HepG2 (cell line): ENCODE results near the gene ARHGAP31. TPM values are rescaled to one million over a fixed set of nuclear protein-coding genes. Genes with fewer than 3 reads are reported as not detected.

Experiments used
- ATAC-seq: fragments of 200-7000 bp; cut with Tn5 transposase; 3 replicates; pipeline ENCODE4 v1.9.1; 2020; ENCODE audit warnings: mild to moderate bottlenecking, moderate library complexity
- BruUV-seq: library from RNA; stranded (reverse); fragments of 400-500 nt; replicated peaks from 2 replicates; lab custom pipeline; 2021; lab: Mats Ljungman, UMichigan
- CTCF ChIA-PET: fragments of 300-600 bp; formaldehyde crosslinking; extraction: SDS; loops from one replicate; lab custom pipeline; 2021; ENCODE audit warnings: low total read pairs, inconsistent platforms, low intra/inter-chr PET ratio; lab: Yijun Ruan, JAX
- POLR2A ChIA-PET: fragments of 350-600 bp; sonication (Branson Sonifier 250); formaldehyde crosslinking; loops from one replicate; lab custom pipeline; 2020; ENCODE audit warnings: antibody characterized with exemption, inconsistent platforms; lab: Yijun Ruan, JAX
- DNase-seq: peaks from one replicate; pipeline ENCODE4 v3.0.0-alpha.2; 2015; ENCODE audit warnings: low spot score
- FAIRE-seq: peaks from 3 replicates; lab custom pipeline; 2011; peaks lifted over from hg19 to GRCh38; lab: Jason Lieb, UNC
- H2AFZ ChIP-seq: one replicate; pipeline ENCODE4 v1.6.1; 2011; ENCODE audit warnings: low read length, inconsistent platforms
- H3K27ac ChIP-seq: fragments of 300-600 bp; 3 replicates; pipeline ENCODE4 v1.8.0; 2011; ENCODE audit warnings: mixed run types, mild to moderate bottlenecking, mixed read lengths, low read length, inconsistent platforms; ENCODE audit not compliant: insufficient read depth; ENCODE audit errors: extremely low read length
- H3K27me3 ChIP-seq, 2 experiments: fragments of 200-600 bp in 1 of 2; 2 replicates in 1 of 2; 3 replicates in 1 of 2; pipeline versions ENCODE4 v1.6.0 to v1.8.0; 2011; ENCODE audit warnings: low read length in 2 of 2, mild to moderate bottlenecking in 2 of 2, moderate library complexity in 2 of 2, inconsistent platforms in 1 of 2; ENCODE audit not compliant: insufficient read depth in 2 of 2, control insufficient read depth in 1 of 2
- H3K36me3 ChIP-seq, 2 experiments: fragments of 200-600 bp in 1 of 2; replicated peaks in 1 of 2; 2 replicates in 1 of 2; 3 replicates in 1 of 2; pipeline versions ENCODE4 v1.5.1 to v1.8.0; 2011; ENCODE audit warnings: low read length in 2 of 2, inconsistent platforms in 1 of 2; ENCODE audit not compliant: insufficient read depth in 2 of 2, control insufficient read depth in 1 of 2
- H3K4me1 ChIP-seq: 2 replicates; pipeline ENCODE4 v1.5.1; 2012; ENCODE audit warnings: low read length, inconsistent platforms; ENCODE audit not compliant: insufficient read depth
- H3K4me2 ChIP-seq: 2 replicates; pipeline ENCODE4 v1.6.0; 2011; ENCODE audit warnings: low read depth, low read length, inconsistent platforms
- H3K4me3 ChIP-seq, 3 experiments: fragments of 200-600 bp in 1 of 3; sonication (generic), shearing (Covaris generic) in 1 of 3; replicated peaks in 1 of 3; 2 replicates each; pipeline ENCODE4 v1.5.1; 2011 to 2016; ENCODE audit warnings: low read length in 3 of 3, inconsistent platforms in 2 of 3, low read depth in 2 of 3, mild to moderate bottlenecking in 2 of 3, control low read depth in 1 of 3, mixed read lengths in 1 of 3; ENCODE audit not compliant: insufficient read depth in 1 of 3
- H3K79me2 ChIP-seq: one replicate; pipeline ENCODE4 v1.6.1; 2011; ENCODE audit warnings: low read length, inconsistent platforms; ENCODE audit not compliant: insufficient read depth
- H3K9ac ChIP-seq: 2 replicates; pipeline ENCODE4 v1.6.0; 2011; ENCODE audit warnings: mild to moderate bottlenecking, low read depth, low read length, inconsistent platforms; ENCODE audit not compliant: insufficient read depth
- H3K9me3 ChIP-seq: 2 replicates; pipeline ENCODE4 v1.5.1; 2012; ENCODE audit warnings: mild to moderate bottlenecking, low read length
- H4K20me1 ChIP-seq: 2 replicates; pipeline ENCODE4 v1.6.0; 2011; ENCODE audit warnings: inconsistent platforms, mild to moderate bottlenecking, low read length, moderate library complexity; ENCODE audit not compliant: insufficient read depth
- CBX2 ChIP-seq, 2 experiments: fragments of 200-600 bp in 1 of 2; sonication (generic); formaldehyde crosslinking in 1 of 2; IDR thresholded peaks; 2 replicates each; pipeline versions ENCODE4 v1.7.0 to v1.8.1; 2018 to 2022; ENCODE audit warnings: low read depth in 2 of 2, low read length in 1 of 2, mild to moderate bottlenecking in 1 of 2, missing genetic modification reagents in 1 of 2
- CSRNP1 ChIP-seq: sonication (generic); formaldehyde crosslinking; IDR thresholded peaks from 2 replicates; pipeline ENCODE4 v1.8.1; 2023; ENCODE audit warnings: mild to moderate bottlenecking, missing genetic modification reagents
- MATR3 ChIP-seq: sonication (generic); formaldehyde crosslinking; IDR thresholded peaks from 2 replicates; pipeline ENCODE4 v1.4.0; 2020; ENCODE audit warnings: missing genetic modification reagents
- MBD4 ChIP-seq: IDR thresholded peaks from 2 replicates; pipeline ENCODE4 v1.6.1; 2012; ENCODE audit warnings: low read length, inconsistent platforms, borderline replicate concordance
- MED1 ChIP-seq: sonication (generic); formaldehyde crosslinking; IDR thresholded peaks from 2 replicates; pipeline ENCODE4 v1.4.0; 2020; ENCODE audit warnings: missing genetic modification reagents
- MTF2 ChIP-seq: sonication (generic); formaldehyde crosslinking; IDR thresholded peaks from 2 replicates; pipeline ENCODE4 v1.5.0; 2020; ENCODE audit warnings: missing genetic modification reagents, borderline replicate concordance
- MYC ChIP-seq: sonication (generic); formaldehyde crosslinking; IDR thresholded peaks from 2 replicates; pipeline ENCODE4 v1.9.0; 2021; ENCODE audit warnings: missing genetic modification reagents, borderline replicate concordance
- PHF5A ChIP-seq: IDR thresholded peaks from one replicate; pipeline ENCODE4 v1.6.1; 2018; ENCODE audit warnings: low read depth, missing genetic modification reagents; ENCODE audit not compliant: unreplicated experiment
- REPIN1 ChIP-seq: sonication (generic); formaldehyde crosslinking; IDR thresholded peaks from 2 replicates; pipeline ENCODE4 v1.8.0; 2022; ENCODE audit warnings: missing genetic modification reagents, low read depth, mild to moderate bottlenecking, borderline replicate concordance
- ZBTB3 ChIP-seq: sonication (generic); formaldehyde crosslinking; IDR thresholded peaks from 2 replicates; pipeline ENCODE4 v1.4.0; 2020; ENCODE audit warnings: low read depth, mild to moderate bottlenecking, moderate library complexity, missing genetic modification reagents, borderline replicate concordance
- ZNF616 ChIP-seq: sonication (generic); formaldehyde crosslinking; IDR thresholded peaks from 2 replicates; pipeline ENCODE4 v1.5.0; 2020; ENCODE audit warnings: low read depth, mild to moderate bottlenecking, missing genetic modification reagents
- ZSCAN30 ChIP-seq: sonication (generic); formaldehyde crosslinking; IDR thresholded peaks from 2 replicates; pipeline ENCODE4 v1.5.0; 2020; ENCODE audit warnings: mild to moderate bottlenecking, missing genetic modification reagents
- in situ Hi-C: cut with HindIII; loops from 2 replicates; pipeline ENCODE4 v1.10.0; 2017; ENCODE audit warnings: low pct_unique_long_range_greater_than_20kb; ENCODE audit not compliant: extremely low pct_ligation_motif_present
- intact Hi-C: fragments of 100-400 bp; cut with micrococcal nuclease; formaldehyde crosslinking; loops from one replicate; pipeline ENCODE4 v1.10.0; 2022; ENCODE audit not compliant: unreplicated experiment
- polyA plus RNA-seq, 8 experiments: library from polyadenylated mRNA; depleted of rRNA in 3 of 8; stranded (reverse) in 7 of 8; unstranded in 1 of 8; fragments of >200 nt; fragmentation: Illumina TruSeq in 4 of 8; extraction: Trizol in 4 of 8; gene quantifications; 2 replicates each; pipeline versions ENCODE4 v1.2.1 to v1.2.3, GENCODE V29; 2011 to 2016; ENCODE audit warnings: low read depth in 4 of 8, missing spikeins in 1 of 8, mixed read lengths in 1 of 8; ENCODE audit not compliant: insufficient read depth in 1 of 8
- total RNA-seq, 5 experiments: library from RNA; depleted of rRNA; stranded (reverse); fragments of >200 nt; fragmentation: Illumina TruSeq; extraction: Trizol; gene quantifications; 2 replicates each; pipeline ENCODE4 v1.2.3, GENCODE V29; 2016; ENCODE audit warnings: low read depth in 1 of 5

The ARHGAP31 gene
- total and polyA plus RNA-seq, 2 of the 13 experiments (the other 11 are each of a cell fraction or from before 2014, with no cell fraction given) = not detected

- TF ChIP-seq MED1 (no peak), PHF5A (no peak)
Measured at GRCh38 chr3:119289404-119289770, 4.8 kb upstream of the ARHGAP31 start (continued).

- H3K79me2 ChIP-seq = no peaks in the 10 kb centered on the region
- ChIA-PET CTCF (no interaction called here), POLR2A (no interaction called here)
- H3K36me3 ChIP-seq = no peaks in the 10 kb centered on the region
- no TSS peak for BruUV-seq
- TF ChIP-seq REPIN1 (CRISPR knock-in tag) (no peak), ZBTB3 (CRISPR knock-in tag) (no peak), MBD4 (no peak), CBX2 (IDR thresholded peaks at IDR 0.05; ENCODE audit: low read depth, low read length) (no peak), CBX2 (CRISPR knock-in tag; IDR thresholded peaks at IDR 0.05; ENCODE audit: low read depth) (no peak), ZNF616 (no peak), MYC (CRISPR knock-in tag) (no peak), ZSCAN30 (no peak), MTF2 (CRISPR knock-in tag) (no peak), MATR3 (CRISPR knock-in tag) (no peak), CSRNP1 (CRISPR knock-in tag) (no peak)
- TF ChIP-seq, all 625 proteins: peak for 0
- Histone ChIP-seq H4K20me1 (no peaks in the 10 kb centered on the region), H3K27ac (no peak overlapping the region), H3K4me1 (peaks cover 24% of the 10 kb centered on the region), H3K4me2 (no peak overlapping the region), H3K9me3 (no peaks in the 10 kb centered on the region), H3K9ac (no peak overlapping the region), H2AFZ (no peak overlapping the region), H3K4me3 (no peak overlapping the region), H3K27me3 (peaks cover 2 to 36% of the 10 kb centered on the region in 2 experiments; a peak in 4 of 5 replicates)
- no peak for DNase-seq
- no peak for ATAC-seq
- no peak for FAIRE-seq
- in situ Hi-C loops (no loop called here), intact Hi-C loops (no loop called here)
Measured at GRCh38 chr3:119290613-119291012, 3.6 kb upstream of the ARHGAP31 start.
